ENCODE results near the gene TRAF4. TPM values are rescaled to one million over a fixed set of nuclear protein-coding genes. Genes with fewer than 3 reads are reported as not detected.
A peak's percentile ranks its signal among the peaks of the same experiment; 100 is the strongest.
"Not testable (repeated sequence)": the region's sequence is repeated elsewhere in the genome, so short reads cannot be mapped to it uniquely, and the experiment has no call there.

TRAF4 gene
- polyA plus RNA-seq, 1 donor (not counting 4 experiments of a cell fraction or from before 2014, with no cell fraction given), result 57.3 TPM

DNA sequence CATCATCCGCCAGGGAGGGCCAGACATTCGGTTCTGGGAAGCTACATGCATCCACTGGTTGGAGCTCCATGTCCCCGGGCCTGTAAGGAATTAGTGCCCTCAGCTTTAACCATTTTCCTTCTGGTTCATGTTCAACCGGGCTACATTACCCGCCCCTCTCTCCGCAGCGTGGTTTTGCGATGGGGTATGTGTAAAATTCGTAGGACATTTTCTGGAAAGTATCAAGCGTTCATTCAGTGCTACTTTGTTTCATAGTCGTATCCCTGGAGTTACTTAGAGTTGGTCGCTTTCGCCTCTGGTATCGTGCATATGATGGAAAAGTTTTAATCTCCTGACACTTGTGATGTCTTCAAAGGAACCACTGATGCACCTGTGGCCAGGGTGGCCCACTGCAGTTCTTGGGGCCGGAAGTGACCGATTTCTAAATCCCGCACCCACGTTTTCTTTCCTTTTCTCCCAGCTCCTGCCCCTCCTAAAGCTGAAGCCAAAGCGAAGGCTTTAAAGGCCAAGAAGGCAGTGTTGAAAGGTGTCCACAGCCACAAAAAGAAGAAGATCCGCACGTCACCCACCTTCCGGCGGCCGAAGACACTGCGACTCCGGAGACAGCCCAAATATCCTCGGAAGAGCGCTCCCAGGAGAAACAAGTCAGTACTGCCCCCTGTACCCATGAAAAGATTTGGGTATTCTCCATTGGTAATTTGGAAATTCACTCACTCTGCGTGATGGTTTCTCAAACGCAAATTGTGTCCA lies 23.4 kb upstream of the TRAF4 start:
- dilution Hi-C loops (cut with MboI; ENCODE audit: extremely low pct_ligation_motif_present, low sequenced_read_pairs), result no loop called here
- Histone ChIP-seq H4K20me1 (ENCODE audit: control insufficient read depth, extremely low read depth, insufficient read depth, low read length) (peaks cover 32% of the 10 kb centered on the region), H3K27ac (ENCODE audit: control insufficient read depth, insufficient read depth, low read length) (peak overlapping the region; percentile 89), H3K4me2 (ENCODE audit: control insufficient read depth, extremely low read depth, insufficient read depth, low read depth, low read length) (peak overlapping the region; percentile 98), H2AFZ (ENCODE audit: control insufficient read depth, low read length) (no peak overlapping the region), H3K79me2 (ENCODE audit: control insufficient read depth, insufficient read depth, low read length) (peaks cover 60% of the 10 kb centered on the region), H3K9ac (ENCODE audit: control insufficient read depth, extremely low read depth, insufficient read depth, low read length) (peak overlapping the region; percentile 95), H3K4me1 (ENCODE audit: control insufficient read depth, extremely low read depth, insufficient read depth, low read length) (peaks cover 58% of the 10 kb centered on the region), H3K4me3 (ENCODE audit: control insufficient read depth in 2 of 3, extremely low read depth in 1 of 3, insufficient read depth in 2 of 3, low read depth in 1 of 3, low read length in 3 of 3) (peak overlapping the region; percentile 87 to 99 (median 97)), H3K27me3 (ENCODE audit: control insufficient read depth, extremely low read depth, insufficient read depth, low read length) (no peaks in the 10 kb centered on the region), H3K9me1 (ENCODE audit: control insufficient read depth, extremely low read depth, insufficient read depth, low read length) (peaks cover 3% of the 10 kb centered on the region), H3K9me3 (ENCODE audit: control insufficient read depth, low read depth, low read length) (no peaks in the 10 kb centered on the region), H3K36me3 (ENCODE audit: control insufficient read depth in 2 of 2, extremely low read depth in 1 of 2, insufficient read depth in 2 of 2, low read length in 2 of 2) (peaks cover 24 to 48% of the 10 kb centered on the region in 2 experiments)
- no peak for DNase-seq (ENCODE audit: low read depth, low spot score)
- TF ChIP-seq, protein P1, sequence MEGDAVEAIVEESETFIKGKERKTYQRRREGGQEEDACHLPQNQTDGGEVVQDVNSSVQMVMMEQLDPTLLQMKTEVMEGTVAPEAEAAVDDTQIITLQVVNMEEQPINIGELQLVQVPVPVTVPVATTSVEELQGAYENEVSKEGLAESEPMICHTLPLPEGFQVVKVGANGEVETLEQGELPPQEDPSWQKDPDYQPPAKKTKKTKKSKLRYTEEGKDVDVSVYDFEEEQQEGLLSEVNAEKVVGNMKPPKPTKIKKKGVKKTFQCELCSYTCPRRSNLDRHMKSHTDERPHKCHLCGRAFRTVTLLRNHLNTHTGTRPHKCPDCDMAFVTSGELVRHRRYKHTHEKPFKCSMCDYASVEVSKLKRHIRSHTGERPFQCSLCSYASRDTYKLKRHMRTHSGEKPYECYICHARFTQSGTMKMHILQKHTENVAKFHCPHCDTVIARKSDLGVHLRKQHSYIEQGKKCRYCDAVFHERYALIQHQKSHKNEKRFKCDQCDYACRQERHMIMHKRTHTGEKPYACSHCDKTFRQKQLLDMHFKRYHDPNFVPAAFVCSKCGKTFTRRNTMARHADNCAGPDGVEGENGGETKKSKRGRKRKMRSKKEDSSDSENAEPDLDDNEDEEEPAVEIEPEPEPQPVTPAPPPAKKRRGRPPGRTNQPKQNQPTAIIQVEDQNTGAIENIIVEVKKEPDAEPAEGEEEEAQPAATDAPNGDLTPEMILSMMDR (optimal IDR thresholded peaks at IDR 0.05 in 1 of 3, IDR thresholded peaks at IDR 0.05 in 1 of 3, conservative IDR thresholded peaks at IDR 0.05 in 1 of 3; ENCODE audit: extremely low read depth in 1 of 3, insufficient read depth in 2 of 3, low read length in 3 of 3), result peak in 1 of 3 experiments; percentile 37
- TF ChIP-seq EZH2 (IDR thresholded peaks at IDR 0.05; ENCODE audit: low read length), result no peak
- no peak for FAIRE-seq

DNA sequence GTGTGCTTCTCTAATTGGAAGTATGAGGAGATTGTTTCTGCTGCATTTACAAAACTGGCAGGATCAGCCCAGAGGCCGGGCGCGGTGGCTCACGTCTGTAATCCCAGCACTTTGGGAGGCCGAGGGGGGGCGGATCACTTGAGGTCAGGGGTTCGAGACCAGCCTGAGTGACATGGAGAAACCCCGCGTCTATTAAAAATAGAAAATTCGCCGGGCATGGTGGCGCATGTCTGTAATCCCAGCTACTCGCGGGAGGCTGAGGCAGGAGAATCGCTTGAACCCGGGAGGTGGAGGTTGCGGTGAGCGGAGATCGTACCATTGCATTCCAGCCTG lies 22.8 kb upstream of the TRAF4 start:
- dilution Hi-C loops (cut with MboI; ENCODE audit: extremely low pct_ligation_motif_present, low sequenced_read_pairs); H3K9me1 ChIP-seq (ENCODE audit: control insufficient read depth, extremely low read depth, insufficient read depth, low read length); H3K9me3 ChIP-seq (ENCODE audit: control insufficient read depth, low read depth, low read length); H3K27me3 ChIP-seq (ENCODE audit: control insufficient read depth, extremely low read depth, insufficient read depth, low read length); FAIRE-seq; DNase-seq (ENCODE audit: low read depth, low spot score); H2AFZ ChIP-seq (ENCODE audit: control insufficient read depth, low read length): not testable (repeated sequence)
- Histone ChIP-seq H4K20me1 (ENCODE audit: control insufficient read depth, extremely low read depth, insufficient read depth, low read length) (peaks cover 32% of the 10 kb centered on the region), H3K79me2 (ENCODE audit: control insufficient read depth, insufficient read depth, low read length) (peaks cover 55% of the 10 kb centered on the region), H3K4me1 (ENCODE audit: control insufficient read depth, extremely low read depth, insufficient read depth, low read length) (peaks cover 59% of the 10 kb centered on the region), H3K36me3 (ENCODE audit: control insufficient read depth in 2 of 2, extremely low read depth in 1 of 2, insufficient read depth in 2 of 2, low read length in 2 of 2) (peaks cover 22 to 44% of the 10 kb centered on the region in 2 experiments), H3K4me3 (ENCODE audit: control insufficient read depth in 2 of 3, extremely low read depth in 1 of 3, insufficient read depth in 2 of 3, low read depth in 1 of 3, low read length in 3 of 3) (peak overlapping the region; percentile 87 to 99 (median 97)), H3K9ac (ENCODE audit: control insufficient read depth, extremely low read depth, insufficient read depth, low read length) (peak overlapping the region; percentile 95), H3K4me2 (ENCODE audit: control insufficient read depth, extremely low read depth, insufficient read depth, low read depth, low read length) (peak overlapping the region; percentile 98), H3K27ac (ENCODE audit: control insufficient read depth, insufficient read depth, low read length) (peak overlapping the region; percentile 89)
